Activated CD4-positive, alpha-beta T cell treated with anti-CD3 and anti-CD28 coated beads, Interleukin-2, amount 10 ng/mL, durations not matched to agents 24 days and 14 days (primary cell): ENCODE measurements around the gene SSBP2. TPM values are rescaled to one million over a fixed set of nuclear protein-coding genes. Genes with fewer than 3 reads are reported as not detected.
A peak's percentile ranks its signal among the peaks of the same experiment; 100 is the strongest.

ENCODE experiments used
- DNase-seq: peaks from one replicate; pipeline ENCODE4 v3.0.0; 2022
- H3K27ac Mint-ChIP-seq: one replicate; pipeline ENCODE4 v1.8.0; 2022; ENCODE audit warnings: mild to moderate bottlenecking, mixed read lengths
- H3K27me3 Mint-ChIP-seq: one replicate; pipeline ENCODE4 v1.8.0; 2022; ENCODE audit warnings: mixed read lengths
- H3K36me3 Mint-ChIP-seq: one replicate; pipeline ENCODE4 v1.8.0; 2022; ENCODE audit warnings: low read depth, mild to moderate bottlenecking, mixed read lengths
- H3K4me1 Mint-ChIP-seq: one replicate; pipeline ENCODE4 v1.8.0; 2021; ENCODE audit warnings: mixed read lengths
- H3K4me3 Mint-ChIP-seq: one replicate; pipeline ENCODE4 v1.8.0; 2022; ENCODE audit warnings: mild to moderate bottlenecking, moderate library complexity, mixed read lengths
- H3K9me3 Mint-ChIP-seq: one replicate; pipeline ENCODE4 v1.8.0; 2021; ENCODE audit warnings: mixed read lengths
- intact Hi-C: fragments of 100-400 bp; cut with micrococcal nuclease; formaldehyde crosslinking; loops from one replicate; pipeline ENCODE4 v1.15.1; 2023
- total RNA-seq: library from RNA; stranded (reverse); gene quantifications from 2 replicates; pipeline ENCODE4 v1.2.3, GENCODE V29; 2022

SSBP2 gene
- total RNA-seq, 1 donor from 2014 or later, result 13.1 TPM

DNA sequence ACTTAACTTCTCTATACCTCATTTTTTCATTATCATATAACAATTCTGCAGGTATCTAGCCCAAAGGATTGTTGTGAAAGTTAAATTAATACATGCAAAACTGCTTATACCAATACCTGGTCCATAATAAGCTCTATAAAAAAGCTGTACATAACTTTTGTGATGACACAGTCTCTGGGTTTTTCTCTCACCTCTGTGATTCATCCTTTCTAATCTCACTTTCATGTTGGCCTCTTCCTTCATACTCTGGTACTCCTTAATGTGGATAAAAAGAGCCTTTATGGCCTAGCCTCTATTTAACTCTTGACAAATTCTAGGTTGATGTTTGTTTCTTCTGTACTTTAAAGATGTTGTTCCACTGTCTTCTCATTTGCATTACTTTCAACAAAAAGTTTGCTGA, 194.1 kb downstream of the SSBP2 start:
- Mint-ChIP-seq H3K4me3 (no peak overlapping the region), H3K27me3 (no peaks in the 10 kb centered on the region), H3K27ac (no peak overlapping the region), H3K36me3 (no peaks in the 10 kb centered on the region), H3K9me3 (no peaks in the 10 kb centered on the region), H3K4me1 (peaks cover 21% of the 10 kb centered on the region)
- intact Hi-C loops, result no loop called here
- DNase-seq, result no peak

DNA sequence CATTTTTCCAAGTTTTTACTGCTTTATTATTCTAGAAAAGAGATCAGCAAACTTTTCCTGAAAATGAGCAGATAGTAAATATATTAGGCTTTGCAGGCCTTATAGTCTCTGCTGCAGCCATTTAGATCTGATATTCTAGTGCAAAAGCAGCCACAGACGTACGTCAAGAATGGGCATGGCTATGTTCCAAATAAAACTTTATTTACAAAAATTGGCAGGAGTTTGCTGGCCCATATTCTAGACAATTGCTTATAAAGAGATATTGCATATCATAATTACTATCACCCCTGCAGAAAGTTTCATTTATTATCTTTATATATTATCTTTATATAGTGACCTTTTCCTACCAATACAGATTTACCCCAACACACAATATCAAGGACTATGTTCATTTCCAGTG, 195.0 kb downstream of the SSBP2 start:
- intact Hi-C loops, result no loop called here
- H3K4me3 Mint-ChIP-seq, result no peak overlapping the region
- DNase-seq, result no peak
- H3K4me1 Mint-ChIP-seq, result peaks cover 21% of the 10 kb centered on the region
- H3K36me3 Mint-ChIP-seq, result no peaks in the 10 kb centered on the region
- H3K9me3 Mint-ChIP-seq, result no peaks in the 10 kb centered on the region
- H3K27ac Mint-ChIP-seq, result no peak overlapping the region
- H3K27me3 Mint-ChIP-seq, result no peaks in the 10 kb centered on the region

DNA sequence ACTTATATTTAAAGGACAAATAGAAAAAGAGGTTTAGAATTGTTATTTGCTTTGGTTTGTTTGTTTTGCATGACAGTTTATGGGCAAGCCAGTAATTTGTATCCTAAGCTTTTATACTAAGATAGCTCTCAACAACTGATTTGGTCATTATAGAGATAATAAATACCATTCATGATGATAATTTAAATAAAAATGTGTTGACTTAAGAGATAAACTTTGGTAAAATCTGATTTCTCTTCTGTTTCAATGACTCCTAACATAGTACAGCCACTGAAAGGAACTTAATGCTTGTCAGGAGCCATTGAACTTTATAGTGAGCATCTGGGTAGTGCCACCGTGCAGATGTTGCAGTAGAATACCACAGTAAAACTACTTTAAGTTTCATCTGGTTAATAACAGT, 196.2 kb downstream of the SSBP2 start:
- no peak for DNase-seq
- Mint-ChIP-seq H3K4me1 (peaks cover 21% of the 10 kb centered on the region), H3K27ac (no peak overlapping the region), H3K36me3 (no peaks in the 10 kb centered on the region), H3K27me3 (no peaks in the 10 kb centered on the region), H3K9me3 (no peaks in the 10 kb centered on the region), H3K4me3 (no peak overlapping the region)
- intact Hi-C loops, result no loop called here

- no peak overlapping the region for H3K4me3 Mint-ChIP-seq
- H3K9me3 Mint-ChIP-seq, result no peaks in the 10 kb centered on the region
- intact Hi-C loops, result no loop called here
- peaks cover 21% of the 10 kb centered on the region for H3K4me1 Mint-ChIP-seq
- H3K27ac Mint-ChIP-seq, result no peak overlapping the region
- no peaks in the 10 kb centered on the region for H3K27me3 Mint-ChIP-seq
- H3K36me3 Mint-ChIP-seq, result no peaks in the 10 kb centered on the region
- no peak for DNase-seq
These were observed 197.2 kb downstream of the SSBP2 start for GRCh38 chr5:81553567-81554212.

GRCh38 chr5:81552852-81553566, 197.9 kb downstream of the SSBP2 start:
- Mint-ChIP-seq H3K4me1 (peaks cover 18% of the 10 kb centered on the region), H3K4me3 (no peak overlapping the region), H3K27ac (no peak overlapping the region), H3K36me3 (no peaks in the 10 kb centered on the region), H3K9me3 (no peaks in the 10 kb centered on the region), H3K27me3 (no peaks in the 10 kb centered on the region)
- DNase-seq, result no peak
- intact Hi-C loops, result no loop called here

- Mint-ChIP-seq H3K9me3 (peaks cover 3% of the 10 kb centered on the region), H3K4me1 (peaks cover 2% of the 10 kb centered on the region), H3K4me3 (no peak overlapping the region), H3K27ac (no peak overlapping the region), H3K27me3 (no peaks in the 10 kb centered on the region), H3K36me3 (peaks cover 2% of the 10 kb centered on the region)
- no peak for DNase-seq
- intact Hi-C loops, result no loop called here
These were observed 201.8 kb downstream of the SSBP2 start for GRCh38 chr5:81549123-81549522.

DNA sequence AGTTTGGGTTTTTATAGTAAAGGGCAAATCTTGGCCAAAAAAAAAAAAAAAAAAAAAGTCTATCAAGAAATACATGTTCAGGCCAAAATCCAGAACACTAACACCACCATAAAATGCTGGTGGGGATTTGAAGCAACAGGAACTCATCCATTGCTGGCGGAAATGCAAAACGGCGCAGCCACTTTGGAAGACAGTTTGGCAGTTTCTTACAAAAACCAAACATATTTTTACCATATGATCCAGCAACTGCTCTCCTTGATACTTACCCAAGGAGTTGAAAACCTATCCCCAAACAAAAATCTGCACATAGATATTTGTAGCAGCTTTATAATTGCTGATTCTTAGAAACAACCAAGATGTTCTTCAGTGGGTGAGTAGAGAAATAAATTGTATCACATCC, 203.9 kb downstream of the SSBP2 start:
- no peak overlapping the region for H3K4me3 Mint-ChIP-seq
- intact Hi-C loops, result no loop called here
- no peak for DNase-seq
- no peaks in the 10 kb centered on the region for H3K27me3 Mint-ChIP-seq
- peaks cover 2% of the 10 kb centered on the region for H3K36me3 Mint-ChIP-seq
- peaks cover 5% of the 10 kb centered on the region for H3K9me3 Mint-ChIP-seq
- H3K4me1 Mint-ChIP-seq, result no peaks in the 10 kb centered on the region
- H3K27ac Mint-ChIP-seq, result no peak overlapping the region

DNA sequence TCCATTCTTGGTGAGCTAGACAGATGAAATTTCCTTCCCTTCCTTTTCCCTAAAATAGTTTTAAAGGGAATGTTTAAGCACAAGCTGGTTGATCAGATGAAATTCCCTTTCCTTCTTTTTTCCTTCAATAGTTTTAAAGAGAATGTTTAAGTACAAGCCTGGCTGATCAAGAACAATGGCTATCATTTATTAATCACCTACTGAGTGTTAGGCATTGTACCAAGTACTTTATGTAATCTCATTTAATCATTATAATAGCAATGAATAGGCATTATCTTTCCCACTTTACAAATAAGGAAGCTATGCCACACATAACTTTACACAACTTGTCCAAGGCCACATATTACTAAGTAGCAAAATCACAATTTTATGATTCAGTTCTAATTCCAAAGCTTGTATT, 205.0 kb downstream of the SSBP2 start:
- Mint-ChIP-seq H3K9me3 (peaks cover 14% of the 10 kb centered on the region), H3K27ac (no peak overlapping the region), H3K4me1 (no peaks in the 10 kb centered on the region), H3K4me3 (no peak overlapping the region), H3K27me3 (no peaks in the 10 kb centered on the region), H3K36me3 (peaks cover 2% of the 10 kb centered on the region)
- intact Hi-C loops, result no loop called here
- DNase-seq, result no peak

- Mint-ChIP-seq H3K4me3 (no peak overlapping the region), H3K27ac (no peak overlapping the region), H3K36me3 (peaks cover 10% of the 10 kb centered on the region), H3K4me1 (no peaks in the 10 kb centered on the region), H3K27me3 (no peaks in the 10 kb centered on the region), H3K9me3 (peaks cover 18% of the 10 kb centered on the region)
- intact Hi-C loops, result no loop called here
- no peak for DNase-seq
These were observed 206.4 kb downstream of the SSBP2 start for GRCh38 chr5:81544351-81545018.

DNA sequence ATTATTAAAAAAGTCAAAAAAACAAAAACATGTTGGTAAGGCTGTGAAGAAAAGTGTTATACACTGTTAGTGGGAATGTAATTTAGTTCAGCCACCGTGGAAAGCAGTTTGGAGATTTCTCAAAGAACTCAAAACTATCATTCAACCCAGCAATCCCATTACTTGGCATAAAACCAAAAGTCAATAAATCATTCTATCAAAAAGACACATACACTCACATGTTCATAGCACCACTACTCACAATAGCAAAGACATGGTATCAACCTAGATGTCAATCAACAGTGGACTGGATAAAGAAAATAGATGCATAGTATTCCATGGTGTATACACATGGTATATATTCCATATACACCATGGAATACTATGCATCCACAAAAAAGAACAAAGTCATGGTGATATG, 208.7 kb downstream of the SSBP2 start:
- H3K9me3 Mint-ChIP-seq, result peaks cover 18% of the 10 kb centered on the region

GRCh38 chr5:81537905-81538547, 212.9 kb downstream of the SSBP2 start:
- Mint-ChIP-seq H3K4me1 (peaks cover 12% of the 10 kb centered on the region), H3K36me3 (peaks cover 12% of the 10 kb centered on the region), H3K27me3 (no peaks in the 10 kb centered on the region), H3K9me3 (peaks cover 14% of the 10 kb centered on the region), H3K27ac (peak overlapping the region; percentile 5), H3K4me3 (no peak overlapping the region)
- peak; percentile 64 for DNase-seq
- intact Hi-C loops, result loop anchor here (5.0 kb wide), 1 partner anchor 184 kb away; no protein-coding TSS in a partner anchor

More for the DNA sequence above, 208.7 kb downstream of the SSBP2 start:
- Mint-ChIP-seq H3K4me1 (peaks cover 7% of the 10 kb centered on the region), H3K36me3 (peaks cover 15% of the 10 kb centered on the region), H3K4me3 (no peak overlapping the region), H3K27me3 (no peaks in the 10 kb centered on the region), H3K27ac (no peak overlapping the region)
- DNase-seq, result no peak
- intact Hi-C loops, result no loop called here

DNA sequence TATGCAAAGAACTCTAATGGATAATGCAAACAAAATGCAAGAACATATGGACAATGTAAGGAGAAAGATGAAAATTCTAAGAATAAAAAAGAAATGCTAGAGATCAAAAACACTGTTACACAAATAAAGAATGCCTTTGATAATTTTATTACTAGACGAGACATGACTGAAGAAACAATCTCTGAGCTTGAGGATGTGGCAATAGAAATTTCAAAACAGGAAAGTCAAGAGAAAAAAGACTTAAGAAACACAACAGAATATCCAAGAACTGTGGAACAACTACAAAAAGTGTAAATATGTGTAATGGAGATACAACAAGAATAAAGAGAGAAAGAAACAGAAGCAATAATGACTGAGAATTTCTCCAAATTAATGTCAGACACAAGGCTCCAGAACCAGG, 216.5 kb downstream of the SSBP2 start:
- H3K36me3 Mint-ChIP-seq, result peaks cover 5% of the 10 kb centered on the region
- no peak for DNase-seq
- no peaks in the 10 kb centered on the region for H3K27me3 Mint-ChIP-seq
- no peaks in the 10 kb centered on the region for H3K9me3 Mint-ChIP-seq
- no peak overlapping the region for H3K27ac Mint-ChIP-seq
- H3K4me1 Mint-ChIP-seq, result peaks cover 12% of the 10 kb centered on the region
- H3K4me3 Mint-ChIP-seq, result no peak overlapping the region
- intact Hi-C loops, result no loop called here

GRCh38 chr5:81533629-81534405, 217.1 kb downstream of the SSBP2 start:
- no peaks in the 10 kb centered on the region for H3K9me3 Mint-ChIP-seq
- intact Hi-C loops, result no loop called here
- H3K4me3 Mint-ChIP-seq, result no peak overlapping the region
- H3K36me3 Mint-ChIP-seq, result no peaks in the 10 kb centered on the region
- H3K4me1 Mint-ChIP-seq, result peaks cover 12% of the 10 kb centered on the region
- H3K27ac Mint-ChIP-seq, result no peak overlapping the region
- DNase-seq, result no peak
- H3K27me3 Mint-ChIP-seq, result no peaks in the 10 kb centered on the region
